DOHH2 (cell line): ENCODE measurements around the gene TUNAR.
"Not testable (repeated sequence)": the region's sequence is repeated elsewhere in the genome, so short reads cannot be mapped to it uniquely, and the experiment has no call there.

ENCODE experiments used
- H3F3A ChIP-seq: fragments of 200-600 bp; sonication (generic), shearing (Covaris generic); 2 replicates; pipeline ENCODE4 v1.6.0; 2016; ENCODE audit warnings: antibody characterized with exemption, mild to moderate bottlenecking; ENCODE audit not compliant: control insufficient read depth, insufficient read depth
- H3K27ac ChIP-seq: fragments of 200-600 bp; sonication (generic); 2 replicates; pipeline ENCODE4 v1.5.1; 2014; ENCODE audit warnings: low read depth, mild to moderate bottlenecking, low read length, moderate library complexity
- H3K27me3 ChIP-seq: fragments of 200-600 bp; sonication (generic); 2 replicates; pipeline ENCODE4 v1.6.1; 2014; ENCODE audit warnings: mild to moderate bottlenecking, low read length, mixed read lengths; ENCODE audit not compliant: control insufficient read depth
- H3K36me3 ChIP-seq: fragments of 200-600 bp; sonication (generic); 2 replicates; pipeline ENCODE4 v1.6.1; 2014; ENCODE audit warnings: mild to moderate bottlenecking, low read length, moderate library complexity, mixed read lengths; ENCODE audit not compliant: control insufficient read depth
- H3K4me1 ChIP-seq: fragments of 200-600 bp; sonication (generic); 2 replicates; pipeline ENCODE4 v1.6.1; 2014; ENCODE audit warnings: mild to moderate bottlenecking, low read length, mixed read lengths; ENCODE audit not compliant: control insufficient read depth
- H3K4me2 ChIP-seq: fragments of 200-600 bp; sonication (generic); 2 replicates; pipeline ENCODE4 v1.6.0; 2014; ENCODE audit warnings: mild to moderate bottlenecking, low read length, moderate library complexity
- H3K4me3 ChIP-seq: fragments of 200-600 bp; sonication (generic); 2 replicates; pipeline ENCODE4 v1.5.1; 2014; ENCODE audit warnings: mild to moderate bottlenecking, low read length, mixed read lengths
- H3K79me2 ChIP-seq: fragments of 200-600 bp; sonication (generic); 2 replicates; pipeline ENCODE4 v1.6.1; 2014; ENCODE audit warnings: mild to moderate bottlenecking, low read length, mixed read lengths; ENCODE audit not compliant: control insufficient read depth
- H3K9me2 ChIP-seq: fragments of 200-600 bp; sonication (generic); replicated peaks from 2 replicates; pipeline ENCODE4 v1.6.1; 2014; ENCODE audit warnings: mild to moderate bottlenecking, low read length, mixed read lengths; ENCODE audit not compliant: control insufficient read depth
- H3K9me3 ChIP-seq: fragments of 200-600 bp; sonication (generic); 2 replicates; pipeline ENCODE4 v1.6.1; 2014; ENCODE audit warnings: antibody characterized with exemption, low read length, mixed read lengths; ENCODE audit not compliant: control insufficient read depth, insufficient read depth
- H4K20me1 ChIP-seq: fragments of 200-600 bp; sonication (generic); 2 replicates; pipeline ENCODE4 v1.6.0; 2014; ENCODE audit warnings: low read depth, mild to moderate bottlenecking, antibody characterized with exemption, low read length, moderate library complexity; ENCODE audit not compliant: control insufficient read depth, insufficient read depth
- CTCF ChIP-seq: fragments of 200-600 bp; sonication (generic); IDR thresholded peaks from one replicate; pipeline ENCODE4 v1.5.1; 2014; ENCODE audit warnings: antibody characterized with exemption, mild to moderate bottlenecking, low read depth, low read length; ENCODE audit not compliant: poor library complexity, severe bottlenecking
- EZH2phosphoT487 ChIP-seq: fragments of 200-600 bp; sonication (generic); IDR thresholded peaks from 2 replicates; pipeline ENCODE4 v1.6.1; 2017; ENCODE audit warnings: borderline replicate concordance, mild to moderate bottlenecking, antibody characterized with exemption, low read length, moderate library complexity, mixed read lengths

Gene TUNAR

GRCh38 chr14:95961481-95961880 lies 84.8 kb downstream of the TUNAR start:
- Histone ChIP-seq H3K9me2 (no peaks in the 10 kb centered on the region), H3K36me3 (no peaks in the 10 kb centered on the region), H3K27ac (no peak overlapping the region), H3F3A (no peaks in the 10 kb centered on the region), H3K4me2 (no peak overlapping the region), H3K9me3 (no peaks in the 10 kb centered on the region), H3K4me1 (no peaks in the 10 kb centered on the region), H4K20me1 (no peaks in the 10 kb centered on the region), H3K79me2 (no peaks in the 10 kb centered on the region), H3K27me3 (no peaks in the 10 kb centered on the region), H3K4me3 (no peak overlapping the region)
- TF ChIP-seq CTCF (no peak), EZH2phosphoT487 (no peak)

GRCh38 chr14:95964901-95965300 lies 88.3 kb downstream of the TUNAR start:
- H3K4me1 ChIP-seq: no peaks in the 10 kb centered on the region
- H4K20me1 ChIP-seq: no peaks in the 10 kb centered on the region
- H3K9me2 ChIP-seq: no peaks in the 10 kb centered on the region
- no peaks in the 10 kb centered on the region; the same call in 1 of the 2 replicates for H3K27me3 ChIP-seq
- no peak overlapping the region for H3K4me2 ChIP-seq
- no peaks in the 10 kb centered on the region for H3K9me3 ChIP-seq
- H3K79me2 ChIP-seq: no peaks in the 10 kb centered on the region
- H3K36me3 ChIP-seq: no peaks in the 10 kb centered on the region
- H3F3A ChIP-seq: no peaks in the 10 kb centered on the region
- H3K27ac ChIP-seq: no peak overlapping the region
- TF ChIP-seq CTCF: no peak
- no peak for TF ChIP-seq EZH2phosphoT487
- no peak overlapping the region for H3K4me3 ChIP-seq

- H3K9me3 ChIP-seq, H3K36me3 ChIP-seq, H4K20me1 ChIP-seq, H3K27ac ChIP-seq, H3K4me3 ChIP-seq, H3K27me3 ChIP-seq, H3K79me2 ChIP-seq, H3K4me1 ChIP-seq, H3K4me2 ChIP-seq, H3K9me2 ChIP-seq, H3F3A ChIP-seq: not testable (repeated sequence)
Observed at GRCh38 chr14:95968048-95968447, 91.4 kb downstream of the TUNAR start.
